ENCODE results near the gene ZBTB22.

The ZBTB22 gene

GRCh38 chr6:33297956-33298772 lies 19.4 kb downstream of the ZBTB22 start:
- peaks cover 24% of the 10 kb centered on the region for H3F3A ChIP-seq (ENCODE audit: insufficient read depth)
- H3K4me2 ChIP-seq (ENCODE audit: low read depth, low read length, poor library complexity, severe bottlenecking), result peak overlapping the region; percentile 90
- no peaks in the 10 kb centered on the region for H4K20me1 ChIP-seq (ENCODE audit: low read depth, low read length)
- peaks cover 20% of the 10 kb centered on the region for H3K79me2 ChIP-seq (ENCODE audit: insufficient read depth, low read length)
- H3K9me3 ChIP-seq (ENCODE audit: insufficient read depth, low read length), result no peaks in the 10 kb centered on the region
- H2AFZ ChIP-seq (ENCODE audit: low read depth, low read length, severe bottlenecking), result peak overlapping the region; percentile 56
- H3K27me3 ChIP-seq (ENCODE audit: low read length), result no peaks in the 10 kb centered on the region
- no peaks in the 10 kb centered on the region; the same call in 1 of the 2 replicates for H3K36me3 ChIP-seq (ENCODE audit: low read length)
- TF ChIP-seq CTCF (IDR thresholded peaks at IDR 0.05; ENCODE audit: insufficient read depth, low read length, poor library complexity, severe bottlenecking), result peak; percentile 52
- TF ChIP-seq EZH2phosphoT487 (conservative IDR thresholded peaks at IDR 0.05; ENCODE audit: low read length), result no peak
- H3K4me3 ChIP-seq (ENCODE audit: insufficient read depth, low read length, poor library complexity, severe bottlenecking), result peak overlapping the region; percentile 97
- H3K9ac ChIP-seq (ENCODE audit: low read length), result peak overlapping the region; percentile 96
- peak overlapping the region; percentile 89 for H3K27ac ChIP-seq (ENCODE audit: low read depth, low read length)
- H3K9me2 ChIP-seq (replicated peaks; ENCODE audit: insufficient read depth, low read length), result no peaks in the 10 kb centered on the region

GRCh38 chr6:33297406-33297955 lies 20.1 kb downstream of the ZBTB22 start:
- H3F3A ChIP-seq (ENCODE audit: insufficient read depth), result peaks cover 26% of the 10 kb centered on the region
- TF ChIP-seq CTCF (IDR thresholded peaks at IDR 0.05; ENCODE audit: insufficient read depth, low read length, poor library complexity, severe bottlenecking) (no peak), EZH2phosphoT487 (conservative IDR thresholded peaks at IDR 0.05; ENCODE audit: low read length) (no peak)
- no peaks in the 10 kb centered on the region for H3K36me3 ChIP-seq (ENCODE audit: low read length)
- H3K9me2 ChIP-seq (replicated peaks; ENCODE audit: insufficient read depth, low read length), result no peaks in the 10 kb centered on the region
- no peak overlapping the region for H2AFZ ChIP-seq (ENCODE audit: low read depth, low read length, severe bottlenecking)
- peak overlapping the region; percentile 90 for H3K4me2 ChIP-seq (ENCODE audit: low read depth, low read length, poor library complexity, severe bottlenecking)
- H4K20me1 ChIP-seq (ENCODE audit: low read depth, low read length), result no peaks in the 10 kb centered on the region
- H3K9ac ChIP-seq (ENCODE audit: low read length), result peak overlapping the region; percentile 96; the same call in 1 of the 2 replicates
- no peaks in the 10 kb centered on the region for H3K27me3 ChIP-seq (ENCODE audit: low read length)
- H3K9me3 ChIP-seq (ENCODE audit: insufficient read depth, low read length), result no peaks in the 10 kb centered on the region
- peak overlapping the region; percentile 36 for H3K4me3 ChIP-seq (ENCODE audit: insufficient read depth, low read length, poor library complexity, severe bottlenecking)
- H3K27ac ChIP-seq (ENCODE audit: low read depth, low read length), result peak overlapping the region; percentile 42
- peaks cover 20% of the 10 kb centered on the region for H3K79me2 ChIP-seq (ENCODE audit: insufficient read depth, low read length)

GRCh38 chr6:33296797-33297405 lies 20.6 kb downstream of the ZBTB22 start:
- Histone ChIP-seq H2AFZ (ENCODE audit: low read depth, low read length, severe bottlenecking) (no peak overlapping the region), H3K4me2 (ENCODE audit: low read depth, low read length, poor library complexity, severe bottlenecking) (peak overlapping the region; percentile 90), H3K9me3 (ENCODE audit: insufficient read depth, low read length) (no peaks in the 10 kb centered on the region), H3K27me3 (ENCODE audit: low read length) (no peaks in the 10 kb centered on the region), H3K79me2 (ENCODE audit: insufficient read depth, low read length) (peaks cover 20% of the 10 kb centered on the region), H3F3A (ENCODE audit: insufficient read depth) (peaks cover 26% of the 10 kb centered on the region), H3K9ac (ENCODE audit: low read length) (no peak overlapping the region), H3K36me3 (ENCODE audit: low read length) (no peaks in the 10 kb centered on the region), H3K4me3 (ENCODE audit: insufficient read depth, low read length, poor library complexity, severe bottlenecking) (no peak overlapping the region), H3K27ac (ENCODE audit: low read depth, low read length) (no peak overlapping the region), H4K20me1 (ENCODE audit: low read depth, low read length) (no peaks in the 10 kb centered on the region), H3K9me2 (replicated peaks; ENCODE audit: insufficient read depth, low read length) (no peaks in the 10 kb centered on the region)
- TF ChIP-seq CTCF (IDR thresholded peaks at IDR 0.05; ENCODE audit: insufficient read depth, low read length, poor library complexity, severe bottlenecking), result no peak
- TF ChIP-seq EZH2phosphoT487 (conservative IDR thresholded peaks at IDR 0.05; ENCODE audit: low read length), result no peak

Data from SU-DHL-6 (cell line).